NCI-H1436 treated with DMSO at 0.1 percent for 48 hours (cell line): ENCODE data around the gene ERRFI1.

ENCODE experiments used
- DNase-seq: peaks from one replicate; lab custom pipeline; 2025; lab: John Stamatoyannopoulos, UW

Gene ERRFI1

GRCh38 chr1:8003438-8004112, 22.5 kb downstream of the ERRFI1 start:
- no peak for DNase-seq

GRCh38 chr1:8002921-8003320, 23.2 kb downstream of the ERRFI1 start:
- no peak for DNase-seq

- no peak for DNase-seq
Measured at GRCh38 chr1:8002329-8002910, 23.7 kb downstream of the ERRFI1 start.

- DNase-seq: no peak
Measured at GRCh38 chr1:7995437-7995836, 30.7 kb downstream of the ERRFI1 start.

- no peak for DNase-seq
Measured at GRCh38 chr1:7994827-7995226, 31.3 kb downstream of the ERRFI1 start.

- DNase-seq: no peak
Measured at GRCh38 chr1:7993593-7994479, 32.3 kb downstream of the ERRFI1 start.

GRCh38 chr1:7992885-7993284, 33.2 kb downstream of the ERRFI1 start:
- no peak for DNase-seq

- no peak for DNase-seq
Measured at GRCh38 chr1:7991504-7992440, 34.3 kb downstream of the ERRFI1 start.

- DNase-seq: no peak
Measured at GRCh38 chr1:7989762-7990428, 36.2 kb downstream of the ERRFI1 start.

- DNase-seq: no peak
Measured at GRCh38 chr1:7988576-7988975, 37.5 kb downstream of the ERRFI1 start.

- DNase-seq: no peak
Measured at GRCh38 chr1:7987528-7987927, 38.6 kb downstream of the ERRFI1 start.

GRCh38 chr1:7985851-7986612, 40.1 kb downstream of the ERRFI1 start:
- no peak for DNase-seq

GRCh38 chr1:7984811-7985210, 41.3 kb downstream of the ERRFI1 start:
- no peak for DNase-seq

- no peak for DNase-seq
Measured at GRCh38 chr1:7983086-7983778, 42.9 kb downstream of the ERRFI1 start.

- DNase-seq: no peak
Measured at GRCh38 chr1:7980984-7981383, 45.1 kb downstream of the ERRFI1 start.

GRCh38 chr1:7975212-7975865, 50.8 kb downstream of the ERRFI1 start:
- DNase-seq: no peak

GRCh38 chr1:7973086-7973485, 53.0 kb downstream of the ERRFI1 start:
- no peak for DNase-seq

GRCh38 chr1:7972285-7972684, 53.8 kb downstream of the ERRFI1 start:
- no peak for DNase-seq

GRCh38 chr1:7971024-7971423, 55.1 kb downstream of the ERRFI1 start:
- no peak for DNase-seq
